Progenitor cell of endocrine pancreas (in vitro differentiated cells): ENCODE data around the gene MED28. TPM values are rescaled to one million over a fixed set of nuclear protein-coding genes. Genes with fewer than 3 reads are reported as not detected.
A peak's percentile ranks its signal among the peaks of the same experiment; 100 is the strongest.

Experiments used
- DNase-seq: peaks from one replicate; pipeline ENCODE4 v3.0.0; 2021; ENCODE audit warnings: low spot score; ENCODE audit not compliant: unreplicated experiment
- H3K27ac Mint-ChIP-seq: 2 replicates; pipeline ENCODE4 v1.8.0; 2021; ENCODE audit warnings: mild to moderate bottlenecking, moderate library complexity, mixed read lengths
- H3K27me3 Mint-ChIP-seq: 2 replicates; pipeline ENCODE4 v1.8.0; 2021; ENCODE audit warnings: mixed read lengths
- H3K36me3 Mint-ChIP-seq: 2 replicates; pipeline ENCODE4 v1.8.0; 2022; ENCODE audit warnings: mixed read lengths; ENCODE audit not compliant: insufficient read depth
- H3K4me1 Mint-ChIP-seq: 2 replicates; pipeline ENCODE4 v1.8.0; 2021; ENCODE audit warnings: low read depth, mixed read lengths
- H3K4me3 Mint-ChIP-seq: 2 replicates; pipeline ENCODE4 v1.8.0; 2021; ENCODE audit warnings: low read depth, mild to moderate bottlenecking, moderate library complexity, mixed read lengths
- H3K9me3 Mint-ChIP-seq: 2 replicates; pipeline ENCODE4 v1.8.0; 2021; ENCODE audit warnings: low read depth, mixed read lengths
- CTCF ChIP-seq: fragments of 200-600 bp; sonication (generic); IDR thresholded peaks from one replicate; pipeline ENCODE4 v1.5.0; 2021; ENCODE audit warnings: antibody characterized with exemption, mild to moderate bottlenecking; ENCODE audit not compliant: unreplicated experiment
- total RNA-seq: library from RNA; stranded (reverse); gene quantifications from 2 replicates; pipeline ENCODE4 v1.2.1, GENCODE V29; 2021

Gene MED28
- total RNA-seq, 1 donor from 2014 or later = 108 TPM

GRCh38 chr4:17633600-17633999 lies 19.2 kb downstream of the MED28 start:
- no peaks in the 10 kb centered on the region for H3K9me3 Mint-ChIP-seq
- no peak overlapping the region for H3K27ac Mint-ChIP-seq
- no peaks in the 10 kb centered on the region for H3K27me3 Mint-ChIP-seq
- H3K4me1 Mint-ChIP-seq = no peaks in the 10 kb centered on the region
- no peak for TF ChIP-seq CTCF
- no peak overlapping the region for H3K4me3 Mint-ChIP-seq
- DNase-seq = no peak
- H3K36me3 Mint-ChIP-seq = peaks cover 21% of the 10 kb centered on the region

GRCh38 chr4:17635056-17635455 lies 20.6 kb downstream of the MED28 start:
- Mint-ChIP-seq H3K4me3 (no peak overlapping the region), H3K27me3 (no peaks in the 10 kb centered on the region), H3K27ac (peak overlapping the region; percentile 12), H3K4me1 (no peaks in the 10 kb centered on the region), H3K9me3 (no peaks in the 10 kb centered on the region), H3K36me3 (peaks cover 21% of the 10 kb centered on the region)
- DNase-seq = no peak
- no peak for TF ChIP-seq CTCF

- H3K36me3 Mint-ChIP-seq = peaks cover 22% of the 10 kb centered on the region
- H3K9me3 Mint-ChIP-seq = no peaks in the 10 kb centered on the region
- H3K27ac Mint-ChIP-seq = no peak overlapping the region
- DNase-seq = no peak
- H3K4me3 Mint-ChIP-seq = no peak overlapping the region
- H3K27me3 Mint-ChIP-seq = no peaks in the 10 kb centered on the region
- no peak for TF ChIP-seq CTCF
- no peaks in the 10 kb centered on the region for H3K4me1 Mint-ChIP-seq
These were observed 21.9 kb downstream of the MED28 start for GRCh38 chr4:17636341-17636695.

- Mint-ChIP-seq H3K4me3 (no peak overlapping the region), H3K36me3 (peaks cover 19% of the 10 kb centered on the region), H3K27ac (no peak overlapping the region), H3K27me3 (no peaks in the 10 kb centered on the region), H3K4me1 (no peaks in the 10 kb centered on the region), H3K9me3 (no peaks in the 10 kb centered on the region)
- peak; percentile 94 for TF ChIP-seq CTCF
- peak; percentile 70 for DNase-seq
These were observed 22.5 kb downstream of the MED28 start for GRCh38 chr4:17636696-17637622.

- no peaks in the 10 kb centered on the region for H3K4me1 Mint-ChIP-seq
- peaks cover 22% of the 10 kb centered on the region for H3K36me3 Mint-ChIP-seq
- H3K27me3 Mint-ChIP-seq = no peaks in the 10 kb centered on the region
These were observed 24.7 kb downstream of the MED28 start for GRCh38 chr4:17639136-17639535.

More at GRCh38 chr4:17639136-17639535, 24.7 kb downstream of the MED28 start:
- Mint-ChIP-seq H3K27ac (no peak overlapping the region), H3K9me3 (peaks cover 10% of the 10 kb centered on the region), H3K4me3 (no peak overlapping the region)
- no peak for DNase-seq
- TF ChIP-seq CTCF = no peak
